Thyroid gland (tissue), 4 donors: Measurements from ENCODE around the gene ST6GALNAC3.

Experiments used
- POLR2A ChIP-seq, 2 donors: fragments of 450-650 bp; IDR thresholded peaks; one replicate each; pipeline ENCODE4 v1.6.1; 2017; ENCODE audit warnings: antibody characterized with exemption in 2 of 2, mild to moderate bottlenecking in 2 of 2, moderate library complexity in 1 of 2
- TF ChIP-seq, protein P1 (sequence below), 6 experiments: fragments of 200-600 bp in 3 of 6; fragments of 450-650 bp in 3 of 6; sonication (generic) in 3 of 6; IDR thresholded peaks; one replicate each; pipeline ENCODE4 v1.5.1; 2016 to 2019; ENCODE audit warnings: antibody characterized with exemption in 6 of 6, mild to moderate bottlenecking in 2 of 6, inconsistent platforms in 1 of 6, moderate library complexity in 1 of 6

DNA sequence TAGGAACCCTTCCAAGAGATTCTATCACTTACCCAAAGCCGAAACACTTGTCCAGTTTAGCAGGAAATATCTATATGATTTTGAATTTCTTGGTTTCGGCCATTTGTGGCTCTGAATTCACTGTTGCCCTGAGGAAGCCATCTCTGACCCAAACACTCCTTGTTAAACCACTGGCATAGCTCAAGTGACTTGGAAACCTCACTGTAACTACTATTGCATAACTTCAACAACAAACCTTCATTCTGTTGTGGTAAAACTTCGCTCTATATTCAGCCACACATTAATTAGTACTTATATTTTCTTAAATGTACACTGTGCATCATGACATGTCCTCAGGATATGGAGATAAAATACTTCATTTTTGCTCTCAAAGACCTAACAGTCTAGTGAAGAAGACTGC lies 63.2 kb downstream of the ST6GALNAC3 start:
- TF ChIP-seq, protein P1, sequence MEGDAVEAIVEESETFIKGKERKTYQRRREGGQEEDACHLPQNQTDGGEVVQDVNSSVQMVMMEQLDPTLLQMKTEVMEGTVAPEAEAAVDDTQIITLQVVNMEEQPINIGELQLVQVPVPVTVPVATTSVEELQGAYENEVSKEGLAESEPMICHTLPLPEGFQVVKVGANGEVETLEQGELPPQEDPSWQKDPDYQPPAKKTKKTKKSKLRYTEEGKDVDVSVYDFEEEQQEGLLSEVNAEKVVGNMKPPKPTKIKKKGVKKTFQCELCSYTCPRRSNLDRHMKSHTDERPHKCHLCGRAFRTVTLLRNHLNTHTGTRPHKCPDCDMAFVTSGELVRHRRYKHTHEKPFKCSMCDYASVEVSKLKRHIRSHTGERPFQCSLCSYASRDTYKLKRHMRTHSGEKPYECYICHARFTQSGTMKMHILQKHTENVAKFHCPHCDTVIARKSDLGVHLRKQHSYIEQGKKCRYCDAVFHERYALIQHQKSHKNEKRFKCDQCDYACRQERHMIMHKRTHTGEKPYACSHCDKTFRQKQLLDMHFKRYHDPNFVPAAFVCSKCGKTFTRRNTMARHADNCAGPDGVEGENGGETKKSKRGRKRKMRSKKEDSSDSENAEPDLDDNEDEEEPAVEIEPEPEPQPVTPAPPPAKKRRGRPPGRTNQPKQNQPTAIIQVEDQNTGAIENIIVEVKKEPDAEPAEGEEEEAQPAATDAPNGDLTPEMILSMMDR (IDR thresholded peaks at IDR 0.05) = no peak
- no peak for TF ChIP-seq POLR2A (IDR thresholded peaks at IDR 0.05)
